ENCODE measurements around the gene SMU1. TPM values are rescaled to one million over a fixed set of nuclear protein-coding genes. Genes with fewer than 3 reads are reported as not detected.

The SMU1 gene
- total and polyA plus RNA-seq, 2 donors from 2014 or later, result 12.8 to 22.0 TPM

DNA sequence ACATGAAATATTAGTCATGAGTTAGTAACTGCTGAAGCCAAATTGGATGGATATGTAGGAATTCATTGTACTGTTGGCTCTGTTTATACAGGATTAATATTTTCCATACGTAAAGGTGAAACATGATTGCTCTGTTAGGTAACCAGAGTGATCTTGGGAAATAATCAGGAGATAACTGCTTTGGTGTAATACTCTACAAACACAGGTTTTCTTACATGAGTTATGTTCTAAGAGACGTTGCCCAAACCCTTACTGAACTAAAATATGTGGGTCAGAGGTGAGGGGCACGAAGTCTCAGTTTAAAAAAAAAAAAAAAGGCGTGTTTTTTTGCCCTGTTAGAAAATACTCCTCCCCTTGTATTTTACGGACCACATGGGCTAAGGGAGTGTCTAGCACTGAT lies 43.6 kb downstream of the SMU1 start:
- TF ChIP-seq, protein P1, sequence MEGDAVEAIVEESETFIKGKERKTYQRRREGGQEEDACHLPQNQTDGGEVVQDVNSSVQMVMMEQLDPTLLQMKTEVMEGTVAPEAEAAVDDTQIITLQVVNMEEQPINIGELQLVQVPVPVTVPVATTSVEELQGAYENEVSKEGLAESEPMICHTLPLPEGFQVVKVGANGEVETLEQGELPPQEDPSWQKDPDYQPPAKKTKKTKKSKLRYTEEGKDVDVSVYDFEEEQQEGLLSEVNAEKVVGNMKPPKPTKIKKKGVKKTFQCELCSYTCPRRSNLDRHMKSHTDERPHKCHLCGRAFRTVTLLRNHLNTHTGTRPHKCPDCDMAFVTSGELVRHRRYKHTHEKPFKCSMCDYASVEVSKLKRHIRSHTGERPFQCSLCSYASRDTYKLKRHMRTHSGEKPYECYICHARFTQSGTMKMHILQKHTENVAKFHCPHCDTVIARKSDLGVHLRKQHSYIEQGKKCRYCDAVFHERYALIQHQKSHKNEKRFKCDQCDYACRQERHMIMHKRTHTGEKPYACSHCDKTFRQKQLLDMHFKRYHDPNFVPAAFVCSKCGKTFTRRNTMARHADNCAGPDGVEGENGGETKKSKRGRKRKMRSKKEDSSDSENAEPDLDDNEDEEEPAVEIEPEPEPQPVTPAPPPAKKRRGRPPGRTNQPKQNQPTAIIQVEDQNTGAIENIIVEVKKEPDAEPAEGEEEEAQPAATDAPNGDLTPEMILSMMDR (IDR thresholded peaks at IDR 0.05; ENCODE audit: borderline replicate concordance, extremely low read depth, insufficient read depth), result no peak
- Histone ChIP-seq H3K27me3 (ENCODE audit: control insufficient read depth, insufficient read depth, low read length) (no peaks in the 10 kb centered on the region), H3K36me3 (ENCODE audit: control insufficient read depth in 2 of 3, insufficient read depth in 3 of 3, low read length in 3 of 3) (peaks cover 22 to 61% (median 47%) of the 10 kb centered on the region in 3 donors), H3K4me1 (ENCODE audit: control insufficient read depth in 2 of 3, insufficient read depth in 2 of 3, low read depth in 1 of 3, low read length in 3 of 3) (peaks cover 0 to 13% (median 11%) of the 10 kb centered on the region in 3 donors), H3K27ac (ENCODE audit: low read depth in 2 of 2, low read length in 2 of 2) (no peak overlapping the region), H3K9me3 (ENCODE audit: control insufficient read depth in 2 of 3, insufficient read depth in 1 of 3, low read length in 3 of 3) (no peaks in the 10 kb centered on the region), H3K4me3 (ENCODE audit: low read length in 3 of 3) (no peak overlapping the region), H3K9ac (ENCODE audit: low read length in 3 of 3) (no peak overlapping the region)
- FAIRE-seq (no peak), DNase-seq (no peak)
- intact Hi-C loops (cut with DNase I), result no loop called here

DNA sequence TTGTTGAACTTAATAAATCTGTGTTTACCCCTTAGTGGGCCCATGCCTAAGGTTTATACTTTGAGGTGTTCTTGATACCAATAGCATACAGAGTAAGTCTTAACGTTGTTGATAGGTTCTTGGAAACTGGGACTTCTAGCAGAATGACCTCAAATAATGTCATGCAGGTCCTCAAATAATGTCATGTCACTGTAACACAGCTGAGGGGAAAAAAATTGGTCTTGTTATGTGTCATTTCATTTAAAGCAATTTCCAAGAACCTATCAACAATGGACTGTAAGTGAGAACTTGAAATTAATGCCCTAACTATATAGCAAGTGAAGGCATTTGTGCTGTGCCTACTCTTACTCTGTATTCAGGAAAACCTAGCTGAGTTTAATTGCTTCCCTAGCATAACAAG lies 44.2 kb downstream of the SMU1 start:
- no peaks in the 10 kb centered on the region for H3K9me3 ChIP-seq (ENCODE audit: control insufficient read depth in 2 of 3, insufficient read depth in 1 of 3, low read length in 3 of 3)
- H3K9ac ChIP-seq (ENCODE audit: low read length in 3 of 3), result no peak overlapping the region
- no peak for FAIRE-seq
- H3K36me3 ChIP-seq (ENCODE audit: control insufficient read depth in 2 of 3, insufficient read depth in 3 of 3, low read length in 3 of 3), result peaks cover 21 to 59% (median 43%) of the 10 kb centered on the region in 3 donors
- peaks cover 0 to 14% (median 13%) of the 10 kb centered on the region in 3 donors for H3K4me1 ChIP-seq (ENCODE audit: control insufficient read depth in 2 of 3, insufficient read depth in 2 of 3, low read depth in 1 of 3, low read length in 3 of 3)
- H3K27ac ChIP-seq (ENCODE audit: low read depth in 2 of 2, low read length in 2 of 2), result no peak overlapping the region
- H3K27me3 ChIP-seq (ENCODE audit: control insufficient read depth, insufficient read depth, low read length), result no peaks in the 10 kb centered on the region
- no peak for DNase-seq
- no peak overlapping the region for H3K4me3 ChIP-seq (ENCODE audit: low read length in 3 of 3)
- intact Hi-C loops (cut with DNase I), result no loop called here
- TF ChIP-seq, protein P1 (IDR thresholded peaks at IDR 0.05; ENCODE audit: borderline replicate concordance, extremely low read depth, insufficient read depth), result no peak

DNA sequence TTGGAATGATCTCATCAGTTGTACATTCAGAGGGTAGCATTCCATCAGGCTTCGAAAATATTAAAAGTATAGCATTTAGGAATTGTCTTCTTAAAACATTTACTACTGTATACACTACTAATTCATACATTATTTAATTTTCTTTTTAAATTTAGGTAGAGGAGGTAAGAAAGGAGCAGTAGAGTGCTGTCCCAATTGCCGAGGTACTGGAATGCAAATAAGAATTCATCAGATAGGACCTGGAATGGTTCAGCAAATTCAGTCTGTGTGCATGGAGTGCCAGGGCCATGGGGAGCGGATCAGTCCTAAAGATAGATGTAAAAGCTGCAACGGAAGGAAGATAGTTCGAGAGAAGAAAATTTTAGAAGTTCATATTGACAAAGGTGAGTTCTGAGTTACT lies 46.2 kb downstream of the SMU1 start:
- Histone ChIP-seq H3K9me3 (ENCODE audit: control insufficient read depth in 2 of 3, insufficient read depth in 1 of 3, low read length in 3 of 3) (no peaks in the 10 kb centered on the region), H3K4me3 (ENCODE audit: low read length in 3 of 3) (no peak overlapping the region), H3K4me1 (ENCODE audit: control insufficient read depth in 2 of 3, insufficient read depth in 2 of 3, low read depth in 1 of 3, low read length in 3 of 3) (peaks cover 0 to 16% (median 14%) of the 10 kb centered on the region in 3 donors), H3K9ac (ENCODE audit: low read length in 3 of 3) (no peak overlapping the region), H3K27ac (ENCODE audit: low read depth in 2 of 2, low read length in 2 of 2) (no peak overlapping the region), H3K27me3 (ENCODE audit: control insufficient read depth, insufficient read depth, low read length) (no peaks in the 10 kb centered on the region), H3K36me3 (ENCODE audit: control insufficient read depth in 2 of 3, insufficient read depth in 3 of 3, low read length in 3 of 3) (peaks cover 12 to 44% (median 32%) of the 10 kb centered on the region in 3 donors)
- intact Hi-C loops (cut with DNase I), result no loop called here
- no peak for DNase-seq
- no peak for FAIRE-seq
- TF ChIP-seq, protein P1 (IDR thresholded peaks at IDR 0.05; ENCODE audit: borderline replicate concordance, extremely low read depth, insufficient read depth), result no peak

Measured in kidney (tissue), 14 donors.